HG03565 (cell line): ENCODE data around the gene AFF3.

Experiments used
- ATAC-seq: cut with Tn5 transposase; IDR thresholded peaks from one replicate; pipeline ENCODE4 v1.9.1; 2021; ENCODE audit warnings: mild to moderate bottlenecking, moderate library complexity; ENCODE audit not compliant: unreplicated experiment

Gene AFF3

GRCh38 chr2:99573634-99574251 is 568.6 kb downstream of the AFF3 start:
- ATAC-seq, result no peak

GRCh38 chr2:99572373-99573164 is 569.8 kb downstream of the AFF3 start:
- ATAC-seq, result no peak

GRCh38 chr2:99571954-99572353 is 570.4 kb downstream of the AFF3 start:
- ATAC-seq, result no peak

- no peak for ATAC-seq
These were observed 570.9 kb downstream of the AFF3 start for GRCh38 chr2:99571533-99571932.

GRCh38 chr2:99571021-99571420 is 571.4 kb downstream of the AFF3 start:
- no peak for ATAC-seq

- ATAC-seq, result no peak
These were observed 573.0 kb downstream of the AFF3 start for GRCh38 chr2:99569386-99569785.

DNA sequence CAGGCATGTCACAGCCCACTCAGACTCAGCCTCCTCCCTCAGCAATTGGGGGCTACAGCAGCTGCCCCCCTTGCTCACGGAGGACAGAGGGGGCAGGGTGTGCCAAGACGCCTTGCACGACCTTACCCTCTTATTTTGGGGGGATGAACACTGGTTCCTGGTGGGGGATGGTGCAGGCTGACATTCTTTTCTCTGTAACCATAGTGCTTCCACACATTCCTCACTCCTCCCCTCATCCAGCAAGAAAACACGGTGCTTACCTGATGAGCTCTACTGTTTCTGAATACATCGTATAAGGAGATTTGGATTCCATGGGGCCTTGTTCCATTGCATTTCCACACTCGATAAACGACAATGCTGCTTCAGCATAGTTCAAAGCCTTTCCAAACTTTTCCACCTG is 577.2 kb downstream of the AFF3 start:
- ATAC-seq, result no peak

GRCh38 chr2:99562516-99562915 is 579.9 kb downstream of the AFF3 start:
- no peak for ATAC-seq

GRCh38 chr2:99561804-99562203 is 580.6 kb downstream of the AFF3 start:
- ATAC-seq, result no peak

- peak; percentile 73 for ATAC-seq
These were observed 583.2 kb downstream of the AFF3 start for GRCh38 chr2:99559075-99559662.

DNA sequence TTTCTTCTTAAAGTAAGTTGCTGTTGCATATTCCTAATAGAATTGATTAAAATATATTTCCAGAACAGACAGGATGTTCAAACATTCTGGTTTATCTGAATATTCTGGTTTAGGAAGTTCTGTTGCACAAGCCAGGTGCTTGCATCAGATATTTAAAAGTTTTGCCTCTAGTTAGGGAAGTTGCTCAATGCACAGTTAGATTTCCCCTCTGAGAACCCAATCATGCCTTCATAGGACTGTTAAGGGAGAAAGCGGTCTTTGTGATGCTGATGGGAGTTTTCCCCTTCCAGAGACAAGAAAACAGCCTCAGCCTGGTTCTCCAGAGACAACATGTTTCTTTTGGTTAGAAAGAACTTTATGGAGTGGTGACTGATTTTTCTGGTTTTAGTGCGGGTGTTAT is 587.0 kb downstream of the AFF3 start:
- ATAC-seq, result no peak

- no peak for ATAC-seq
These were observed 587.5 kb downstream of the AFF3 start for GRCh38 chr2:99554871-99555270.

DNA sequence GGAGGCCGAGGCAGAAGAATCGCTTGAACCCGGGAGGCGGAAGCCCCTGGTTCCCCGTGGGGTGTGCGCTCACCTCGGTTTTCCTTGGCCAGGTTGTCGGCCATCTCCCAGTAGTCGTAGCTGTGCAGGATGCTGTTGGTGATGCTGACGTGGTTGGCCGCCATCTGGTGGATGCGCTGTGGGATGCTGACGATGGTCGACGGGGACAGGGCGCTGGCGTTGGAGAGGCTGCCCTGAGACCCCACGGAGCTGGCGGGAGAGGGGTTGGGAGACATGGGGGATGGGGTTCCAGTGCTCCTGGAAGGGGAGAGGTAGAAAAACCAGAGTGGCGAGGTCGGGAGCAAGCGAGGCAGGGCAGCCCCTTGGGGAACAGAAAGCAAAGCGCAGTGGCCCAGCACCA is 588.2 kb downstream of the AFF3 start:
- ATAC-seq, result no peak

- no peak for ATAC-seq
These were observed 589.9 kb downstream of the AFF3 start for GRCh38 chr2:99552529-99552928.

DNA sequence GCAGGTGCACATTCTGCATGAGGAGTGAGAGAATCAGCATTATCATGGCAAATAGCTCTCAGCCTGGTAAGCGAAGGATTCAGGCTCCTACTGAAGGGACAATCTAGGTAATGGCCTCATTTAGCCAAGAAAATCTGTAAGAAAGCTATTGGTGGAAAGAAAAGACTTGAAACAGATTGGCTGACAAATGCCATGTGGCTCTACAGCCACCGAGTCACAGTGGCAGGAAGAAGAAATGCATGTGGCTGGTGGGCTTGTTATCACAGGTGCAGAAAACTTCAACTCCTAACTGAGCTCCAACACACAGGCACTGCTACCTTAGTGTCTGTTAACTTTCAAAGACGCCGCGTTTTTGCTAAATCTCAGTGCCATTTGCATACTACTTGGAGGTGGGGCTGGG is 592.0 kb downstream of the AFF3 start:
- no peak for ATAC-seq

DNA sequence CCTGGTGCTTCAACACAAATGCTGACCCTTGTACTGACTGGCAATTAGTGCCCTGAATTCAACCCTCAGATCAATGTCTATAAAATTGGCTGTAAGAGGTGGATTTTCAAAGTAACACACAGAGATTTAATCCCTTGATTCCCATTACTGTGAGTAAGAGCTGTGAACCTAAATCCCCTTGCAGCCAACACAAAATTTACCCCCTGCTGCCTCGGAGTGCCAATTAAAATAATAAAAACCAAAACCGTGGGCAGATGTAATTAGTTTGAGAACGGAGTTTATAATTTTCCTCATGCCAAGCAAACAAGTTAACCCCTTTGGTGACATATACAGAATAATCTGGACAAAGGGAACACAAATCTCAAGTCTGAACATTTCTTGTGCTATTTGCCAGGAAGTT is 596.8 kb downstream of the AFF3 start:
- no peak for ATAC-seq

DNA sequence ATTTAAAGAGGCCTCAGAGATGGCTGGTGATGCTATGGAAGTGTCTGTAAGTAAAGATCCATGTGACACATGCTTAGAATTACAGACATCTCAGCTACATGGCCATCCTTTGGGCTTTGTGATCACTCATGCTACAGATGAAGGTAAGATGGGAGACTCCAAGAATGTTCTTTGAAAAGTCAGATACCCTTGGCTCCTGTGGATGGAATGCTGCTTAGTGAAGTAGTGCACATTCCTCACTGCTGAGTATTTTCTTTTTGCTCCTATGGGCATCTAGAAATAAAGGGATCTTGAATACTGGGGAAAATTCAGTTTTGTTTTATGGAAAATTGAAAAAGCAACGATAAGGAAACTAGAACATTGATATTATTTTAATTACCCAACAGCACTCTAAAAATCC is 597.3 kb downstream of the AFF3 start:
- no peak for ATAC-seq

GRCh38 chr2:99544608-99545007 is 597.8 kb downstream of the AFF3 start:
- no peak for ATAC-seq

GRCh38 chr2:99543247-99543646 is 599.1 kb downstream of the AFF3 start:
- ATAC-seq, result no peak

- ATAC-seq, result no peak
These were observed 604.4 kb downstream of the AFF3 start for GRCh38 chr2:99537910-99538485.

DNA sequence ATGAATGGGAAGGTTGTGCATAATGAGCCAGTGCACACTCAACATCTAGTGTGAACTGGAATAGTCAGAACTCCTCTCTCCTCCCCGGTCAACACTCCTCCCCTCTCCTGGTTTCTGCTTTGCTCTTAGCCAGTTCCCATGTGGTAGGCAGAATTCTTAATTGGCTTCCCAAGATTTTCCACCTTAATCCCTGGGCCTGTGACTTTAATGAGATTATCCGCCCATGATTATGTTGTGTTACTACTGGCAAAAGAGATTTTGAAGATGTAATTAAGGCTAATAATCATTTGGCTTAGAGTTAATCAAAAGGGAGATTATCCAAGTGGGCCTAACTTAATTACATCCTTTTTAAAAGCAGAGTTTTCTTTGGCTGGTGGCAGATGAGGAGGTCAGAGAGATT is 618.3 kb downstream of the AFF3 start:
- ATAC-seq, result no peak

DNA sequence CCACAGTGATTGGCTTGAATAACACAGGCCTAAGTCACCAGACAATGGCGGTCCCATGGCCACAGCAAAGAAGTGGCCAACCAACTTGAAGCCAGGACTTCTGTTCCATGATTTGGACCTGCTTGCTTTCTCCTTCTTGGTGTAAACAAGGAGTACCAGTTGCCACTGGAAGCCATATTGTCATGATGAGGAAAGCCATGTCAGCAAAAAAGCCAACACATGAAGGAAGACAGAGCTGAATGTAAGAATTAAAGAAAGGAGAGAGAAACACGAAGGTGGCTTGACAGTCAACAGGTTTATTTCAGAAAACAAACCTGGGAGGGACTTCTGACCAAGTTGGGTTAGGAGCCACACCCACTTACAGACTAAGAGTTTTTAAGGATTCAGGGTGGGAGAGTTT is 620.2 kb downstream of the AFF3 start:
- ATAC-seq, result no peak
